Hematopoietic multipotent progenitor cell treated with erythropoietin and hydrocortisone succinate and interleukin-3 and kit ligand, for 6 days (in vitro differentiated cells): Measurements from ENCODE around the gene SLAMF8.
A peak's percentile ranks its signal among the peaks of the same experiment; 100 is the strongest.

ENCODE experiments used
- DNase-seq: peaks from one replicate; pipeline ENCODE4 v3.0.0-alpha.2; 2015

Gene SLAMF8

GRCh38 chr1:159849626-159850366, 23.1 kb downstream of the SLAMF8 start:
- DNase-seq, result no peak

- peak; percentile 54 for DNase-seq
Measured at GRCh38 chr1:159851407-159851806, 24.7 kb downstream of the SLAMF8 start.

DNA sequence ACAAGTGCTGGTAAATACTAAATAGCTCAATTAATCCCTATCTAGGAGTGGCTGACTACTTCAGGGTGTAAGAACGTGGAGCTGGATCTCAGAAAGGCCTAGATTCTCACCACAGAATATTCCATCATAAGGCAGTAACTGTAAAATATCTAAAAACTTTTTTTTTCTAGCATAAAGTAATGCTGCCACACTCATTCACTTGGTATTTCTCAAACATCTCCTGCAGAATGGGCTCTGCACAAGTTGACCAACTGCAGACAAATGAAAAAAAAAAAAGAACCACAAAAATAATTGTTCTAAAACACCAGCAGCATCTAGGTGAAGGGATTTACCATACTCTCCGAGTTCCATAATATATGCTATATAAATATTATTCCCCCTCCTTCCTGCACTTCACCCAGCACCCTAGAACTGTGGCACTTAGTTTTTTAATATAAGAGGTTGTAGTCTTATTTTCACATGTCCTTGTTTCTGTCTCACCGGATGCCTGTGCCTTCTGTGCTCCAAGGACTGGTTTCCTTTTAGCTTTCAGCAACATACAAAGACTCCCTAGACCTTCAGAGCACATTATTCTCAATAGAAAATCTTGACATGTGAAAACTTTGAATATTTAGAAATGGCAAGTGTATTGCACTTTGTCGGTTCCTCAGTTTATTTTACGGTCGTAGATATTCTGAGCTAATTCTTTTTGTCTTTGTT, 26.9 kb downstream of the SLAMF8 start:
- DNase-seq, result no peak

DNA sequence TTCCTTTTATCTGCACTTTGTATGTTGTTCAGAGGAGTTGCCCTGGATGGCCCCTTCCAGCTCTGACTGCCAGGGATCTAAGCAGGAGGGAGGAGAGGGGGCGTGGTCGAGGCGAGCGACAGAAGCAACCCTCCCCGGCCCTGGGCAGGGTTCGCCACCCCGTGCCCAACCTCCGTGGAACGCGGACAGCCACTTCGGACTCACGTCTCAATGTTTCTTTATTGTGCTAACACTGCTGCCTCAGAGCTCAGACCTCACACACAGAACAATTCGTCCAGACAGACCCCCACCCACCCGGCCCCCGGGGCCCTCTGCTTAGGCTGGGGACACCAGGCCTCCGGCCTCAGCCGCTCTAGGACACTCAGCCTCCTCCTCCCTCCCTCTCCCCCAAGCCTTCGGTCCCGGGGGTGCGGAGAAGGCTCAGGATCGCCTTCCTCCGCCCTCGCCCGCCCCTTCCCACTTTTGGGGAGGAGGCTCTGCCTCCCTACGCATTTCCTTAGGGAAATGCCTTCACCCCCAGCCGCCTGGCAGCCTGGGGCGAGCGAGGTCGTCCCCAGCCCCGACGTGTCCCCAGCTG, 27.5 kb downstream of the SLAMF8 start:
- peak; percentile 67 for DNase-seq

DNA sequence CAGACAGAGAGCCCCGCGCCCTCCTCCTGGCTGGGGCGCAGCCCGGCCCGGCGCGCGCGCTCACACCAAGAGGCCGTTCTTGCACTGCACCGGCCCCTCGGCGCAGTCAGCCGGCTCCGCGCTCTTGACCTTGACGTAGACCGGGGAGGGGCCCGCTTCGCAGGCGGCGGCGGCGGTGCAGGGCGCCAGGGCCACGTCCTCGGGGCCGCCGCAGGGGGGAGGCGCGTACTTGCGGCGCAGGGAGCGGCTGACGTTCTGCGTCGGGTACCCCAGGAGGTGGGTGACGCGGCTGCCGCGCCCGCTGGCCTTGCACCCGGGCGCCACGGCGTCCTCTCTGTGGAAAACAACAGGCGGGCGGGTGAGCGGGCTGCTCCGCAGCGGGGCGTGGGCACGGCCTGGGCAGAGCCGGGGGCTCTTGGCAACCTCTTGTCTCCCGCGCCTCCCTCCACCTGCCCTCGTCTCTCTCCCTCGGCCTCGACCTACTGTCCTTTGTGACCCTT, 28.1 kb downstream of the SLAMF8 start:
- peak; percentile 87 for DNase-seq

DNA sequence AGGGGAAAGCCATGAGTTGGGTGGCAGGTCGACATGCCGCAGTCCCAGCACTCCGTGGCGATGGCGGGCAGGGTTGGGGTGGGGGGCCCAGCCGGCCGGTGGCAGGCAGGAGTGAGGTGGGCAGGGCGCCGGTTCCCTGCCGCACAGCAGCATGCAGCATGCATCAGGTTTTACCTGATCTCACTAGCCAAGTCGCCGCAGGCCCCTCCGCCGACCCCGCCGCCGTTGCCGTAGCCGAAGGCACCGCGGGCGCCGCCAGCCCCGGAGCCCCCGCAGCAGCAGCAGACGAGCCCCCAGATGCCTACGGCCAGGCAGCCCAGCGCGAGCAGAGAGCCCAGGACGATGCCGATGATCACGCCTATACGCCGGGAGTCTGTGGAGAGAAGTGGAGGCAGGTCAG, 29.0 kb downstream of the SLAMF8 start:
- no peak for DNase-seq

GRCh38 chr1:159856576-159856975, 29.9 kb downstream of the SLAMF8 start:
- no peak for DNase-seq

DNA sequence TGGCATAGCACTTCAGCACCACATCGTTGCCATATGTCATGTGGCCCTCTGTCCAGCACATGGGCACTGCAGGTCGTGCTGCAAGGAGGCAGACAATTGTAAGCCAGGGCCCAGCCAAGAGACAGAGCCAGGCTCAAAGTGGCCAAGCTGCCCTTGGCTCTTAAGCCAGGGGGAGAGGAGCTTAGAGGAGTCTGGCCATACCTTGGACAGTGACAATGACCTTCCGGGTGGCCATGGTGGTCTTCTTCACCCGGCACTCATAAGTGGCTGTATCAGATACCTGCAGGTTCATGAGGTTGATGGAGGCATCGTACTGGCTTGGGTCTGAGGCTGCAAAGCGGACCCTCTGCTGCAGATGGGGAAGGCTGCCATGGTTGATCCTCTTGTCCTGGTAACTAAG, 31.2 kb downstream of the SLAMF8 start:
- no peak for DNase-seq

DNA sequence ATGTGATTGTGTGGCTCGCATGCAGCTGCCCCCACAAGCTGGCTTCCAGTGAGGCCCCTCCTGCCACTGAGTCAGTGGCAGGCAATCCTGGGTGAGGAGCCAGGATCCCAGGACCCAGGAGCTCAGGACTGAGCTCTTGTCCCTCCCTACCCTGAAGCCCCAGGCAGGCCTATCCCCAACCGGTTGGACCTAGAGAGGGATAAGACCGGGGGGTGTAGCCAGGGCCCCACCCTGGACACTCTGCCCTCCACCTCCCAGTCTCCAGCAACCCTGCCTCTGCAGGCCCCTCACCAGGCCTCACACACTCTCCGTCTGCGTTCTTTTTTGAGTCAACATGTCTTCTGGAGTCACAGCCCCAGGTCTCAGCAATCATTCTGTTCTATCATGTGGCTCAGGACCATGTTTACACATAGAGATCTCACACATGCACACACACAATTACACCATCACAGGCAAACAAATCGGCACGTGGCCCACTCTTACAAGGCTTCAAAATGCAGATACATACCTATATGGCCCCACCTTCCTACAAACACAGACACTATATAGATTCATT, 33.2 kb downstream of the SLAMF8 start:
- DNase-seq, result no peak

GRCh38 chr1:159860456-159860855, 33.8 kb downstream of the SLAMF8 start:
- DNase-seq, result no peak

DNA sequence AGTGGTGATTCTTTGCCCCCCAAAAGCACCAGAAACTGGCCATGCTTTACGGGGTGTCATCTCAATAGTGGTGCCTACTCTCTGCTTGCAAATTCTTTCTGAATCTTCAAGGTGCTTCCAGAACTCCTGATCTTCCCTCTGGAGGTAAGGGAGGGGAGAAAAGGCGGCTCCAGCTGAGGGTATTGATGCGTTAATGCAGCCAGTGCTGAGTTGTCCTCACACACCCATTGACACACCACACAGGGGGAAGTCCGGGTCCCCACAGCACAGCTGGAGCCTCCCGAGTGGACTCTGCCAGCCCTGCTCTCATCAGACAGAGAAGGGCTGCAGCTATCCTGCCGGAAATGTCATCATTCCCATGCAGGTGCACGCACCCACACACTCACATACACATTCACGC, 34.5 kb downstream of the SLAMF8 start:
- no peak for DNase-seq

- no peak for DNase-seq
Measured at GRCh38 chr1:159862031-159862430, 35.4 kb downstream of the SLAMF8 start.

GRCh38 chr1:159862557-159862956, 35.9 kb downstream of the SLAMF8 start, which contains the start of gene VSIG8:
Gene VSIG8, minus strand, starts transcription at chr1:159862657. Its CDS starts 136 bp downstream, at chr1:159862521.
- DNase-seq, result no peak

DNA sequence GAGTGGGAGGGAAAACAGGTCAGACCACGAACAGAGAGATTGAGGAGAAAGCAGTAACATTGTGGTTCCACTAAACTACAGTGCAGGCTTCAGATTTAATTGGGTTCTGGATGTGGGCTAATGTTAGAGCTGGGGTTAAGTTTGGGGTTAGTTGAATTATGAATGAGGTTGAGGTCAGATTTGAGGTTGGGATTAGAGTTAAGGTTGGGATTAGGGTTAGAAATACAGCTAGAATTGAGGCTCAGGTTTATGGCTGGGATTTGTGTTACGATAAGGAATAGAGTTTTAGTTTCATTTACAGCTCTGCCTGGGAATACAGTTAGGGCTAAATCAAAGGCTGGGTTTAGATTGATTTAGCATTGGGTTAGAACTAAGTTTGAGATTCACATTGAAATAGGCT, 37.6 kb downstream of the SLAMF8 start:
- DNase-seq, result no peak

GRCh38 chr1:159866066-159866465, 39.4 kb downstream of the SLAMF8 start:
- no peak for DNase-seq

DNA sequence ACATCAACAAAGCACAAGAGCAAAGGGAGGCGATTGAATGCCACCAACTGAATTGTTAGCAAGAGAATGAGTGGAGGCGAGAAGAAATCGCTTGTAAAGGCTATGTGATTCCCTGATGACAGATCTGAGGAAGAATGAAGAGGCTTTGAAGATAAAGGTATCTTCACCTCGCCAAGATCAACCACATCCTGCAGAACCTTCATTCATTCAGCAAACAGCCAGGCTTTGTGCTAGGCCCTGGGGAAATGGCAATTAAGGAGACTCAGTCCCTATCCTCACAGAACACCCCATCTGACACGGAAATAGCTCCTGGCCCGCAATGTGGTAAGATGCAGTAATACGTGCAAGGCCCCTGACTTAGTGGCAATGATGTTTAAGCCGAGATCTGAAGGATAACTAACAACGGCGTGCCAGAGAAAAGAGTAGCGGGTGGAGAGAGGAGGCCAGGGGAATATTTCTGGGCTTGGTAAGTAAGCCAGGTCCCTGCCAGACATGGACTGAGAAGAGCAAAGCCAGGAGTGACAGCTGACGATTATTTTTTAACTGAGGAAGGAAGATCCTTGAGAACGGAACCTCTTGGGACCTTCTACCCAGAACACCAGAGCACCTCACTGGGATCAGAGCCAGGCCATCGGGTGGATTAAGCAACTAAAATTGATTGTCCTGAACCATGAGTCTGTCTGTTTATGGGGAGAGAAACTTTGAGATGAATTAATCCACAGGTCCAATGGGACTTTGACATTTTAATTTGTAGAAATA, 40.4 kb downstream of the SLAMF8 start:
- DNase-seq, result no peak

DNA sequence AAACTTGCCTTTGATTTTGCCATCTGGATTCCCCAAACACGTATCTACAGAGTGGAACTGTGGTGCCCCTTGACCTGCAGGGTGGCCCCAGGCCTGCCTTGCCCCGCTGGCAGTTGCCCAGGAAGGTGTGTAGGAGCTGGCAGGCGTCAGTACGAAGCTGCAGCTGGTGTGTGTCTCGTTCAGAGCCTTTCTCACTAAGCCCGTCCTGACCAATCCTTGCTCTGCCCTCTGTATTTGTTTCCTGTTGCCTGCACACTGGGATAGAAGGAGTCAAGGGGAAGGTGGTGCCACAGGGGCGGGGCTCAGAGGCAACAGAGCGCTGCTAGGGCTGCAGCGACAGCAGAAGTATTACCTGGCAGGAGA, 41.0 kb downstream of the SLAMF8 start:
- no peak for DNase-seq

GRCh38 chr1:159868766-159869165, 42.1 kb downstream of the SLAMF8 start:
- DNase-seq, result peak; percentile 28

DNA sequence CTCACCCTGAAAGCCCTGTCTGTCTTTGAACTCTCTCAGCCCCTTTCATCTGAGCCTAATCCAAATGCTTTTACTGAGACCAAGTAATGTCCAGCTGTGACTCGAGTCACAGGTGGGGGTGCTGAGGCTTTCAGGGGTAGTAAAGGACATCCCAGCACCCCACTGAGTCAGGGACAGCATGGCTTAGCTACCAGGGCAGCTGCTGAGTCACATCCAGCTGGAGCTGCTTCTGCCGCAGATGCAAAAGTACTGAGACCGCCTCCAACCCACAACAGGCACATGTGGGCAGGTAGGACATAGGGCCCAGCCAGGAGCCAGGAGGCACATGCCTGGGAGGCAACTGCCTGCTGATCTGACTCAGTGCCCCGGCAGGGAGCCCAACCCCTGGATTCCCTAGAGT, 42.5 kb downstream of the SLAMF8 start:
- DNase-seq, result peak; percentile 59

- DNase-seq, result peak; percentile 60
Measured at GRCh38 chr1:159869607-159870006, 42.9 kb downstream of the SLAMF8 start.

- no peak for DNase-seq
Measured at GRCh38 chr1:159870704-159871103, 44.0 kb downstream of the SLAMF8 start.

GRCh38 chr1:159872891-159873290, 46.2 kb downstream of the SLAMF8 start:
- DNase-seq, result no peak
